Keratinocyte (primary cell): ENCODE measurements around the gene XRCC3. TPM values are rescaled to one million over a fixed set of nuclear protein-coding genes. Genes with fewer than 3 reads are reported as not detected.
A peak's percentile ranks its signal among the peaks of the same experiment; 100 is the strongest.

Experiments
- DNase-seq: peaks from one replicate; pipeline ENCODE4 v3.0.0-alpha.2; 2011; ENCODE audit warnings: low read depth, missing footprints, low spot score
- FAIRE-seq: peaks from 2 replicates; lab custom pipeline; 2011; peaks lifted over from hg19 to GRCh38; lab: Jason Lieb, UNC
- H2AFZ ChIP-seq: 2 replicates; pipeline ENCODE4 v1.6.0; 2012; ENCODE audit warnings: low read length, control low read depth, inconsistent platforms; ENCODE audit not compliant: control insufficient read depth
- H3K27ac ChIP-seq: 2 replicates; pipeline ENCODE4 v1.5.1; 2011; ENCODE audit warnings: low read length; ENCODE audit not compliant: control insufficient read depth, insufficient read depth
- H3K27me3 ChIP-seq: 3 replicates; pipeline ENCODE4 v1.6.0; 2011; ENCODE audit warnings: low read length; ENCODE audit not compliant: control insufficient read depth, insufficient read depth; ENCODE audit errors: extremely low read depth
- H3K36me3 ChIP-seq, 2 experiments: 2 replicates in 1 of 2; 3 replicates in 1 of 2; pipeline ENCODE4 v1.5.1; 2011; ENCODE audit warnings: low read length in 2 of 2, mild to moderate bottlenecking in 1 of 2; ENCODE audit not compliant: control insufficient read depth in 2 of 2, insufficient read depth in 2 of 2; ENCODE audit errors: extremely low read depth in 1 of 2
- H3K4me1 ChIP-seq: 3 replicates; pipeline ENCODE4 v1.5.1; 2011; ENCODE audit warnings: low read length; ENCODE audit not compliant: control insufficient read depth, insufficient read depth; ENCODE audit errors: extremely low read depth
- H3K4me2 ChIP-seq: 3 replicates; pipeline ENCODE4 v1.6.0; 2011; ENCODE audit warnings: low read depth, low read length; ENCODE audit not compliant: control insufficient read depth, insufficient read depth; ENCODE audit errors: extremely low read depth
- H3K4me3 ChIP-seq, 3 experiments: fragments of 200-600 bp in 1 of 3; sonication (generic) in 1 of 3; 2 replicates in 2 of 3; 3 replicates in 1 of 3; pipeline ENCODE4 v1.5.1; 2011 to 2016; ENCODE audit warnings: low read length in 3 of 3, mild to moderate bottlenecking in 3 of 3, control low read depth in 2 of 3, inconsistent platforms in 1 of 3, low read depth in 1 of 3, mixed read lengths in 1 of 3, mixed run types in 1 of 3, moderate library complexity in 1 of 3; ENCODE audit not compliant: control insufficient read depth in 2 of 3, insufficient read depth in 2 of 3; ENCODE audit errors: extremely low read depth in 1 of 3
- H3K79me2 ChIP-seq: 2 replicates; pipeline ENCODE4 v1.6.0; 2012; ENCODE audit warnings: low read length; ENCODE audit not compliant: control insufficient read depth, insufficient read depth
- H3K9ac ChIP-seq: 3 replicates; pipeline ENCODE4 v1.6.0; 2011; ENCODE audit warnings: low read length; ENCODE audit not compliant: control insufficient read depth, insufficient read depth; ENCODE audit errors: extremely low read depth
- H3K9me1 ChIP-seq: 3 replicates; pipeline ENCODE4 v1.6.0; 2011; ENCODE audit warnings: low read length; ENCODE audit not compliant: control insufficient read depth, insufficient read depth; ENCODE audit errors: extremely low read depth
- H3K9me3 ChIP-seq: 2 replicates; pipeline ENCODE4 v1.5.1; 2012; ENCODE audit warnings: low read depth, low read length; ENCODE audit not compliant: control insufficient read depth
- H4K20me1 ChIP-seq: 3 replicates; pipeline ENCODE4 v1.6.0; 2011; ENCODE audit warnings: low read length; ENCODE audit not compliant: control insufficient read depth, insufficient read depth; ENCODE audit errors: extremely low read depth
- EZH2 ChIP-seq: IDR thresholded peaks from one replicate; pipeline ENCODE4 v1.6.1; 2012; ENCODE audit warnings: inconsistent platforms, mild to moderate bottlenecking, low read length, moderate library complexity
- dilution Hi-C: fragments of 300-500 bp; cut with MboI; formaldehyde crosslinking; loops from one replicate; pipeline ENCODE4 v1.7.0; 2020; ENCODE audit warnings: low sequenced_read_pairs; ENCODE audit not compliant: extremely low pct_ligation_motif_present
- polyA plus RNA-seq, 5 experiments: library from polyadenylated mRNA; depleted of rRNA in 3 of 5; stranded (reverse) in 3 of 5; stranded (forward) in 1 of 5; unstranded in 1 of 5; fragments of >200 nt; gene quantifications; 1 replicate in 1 of 5; 2 replicates in 3 of 5; 3 replicates in 1 of 5; pipeline versions ENCODE4 v1.2.1 to v1.2.3, GENCODE V29; 2011 to 2012; ENCODE audit warnings: missing spikeins in 2 of 5, low read depth in 1 of 5, low replicate concordance in 1 of 5
- TF ChIP-seq, protein P1 (sequence below), 3 experiments: IDR thresholded peaks in 1 of 3; conservative IDR thresholded peaks in 1 of 3; optimal IDR thresholded peaks in 1 of 3; 2 replicates in 2 of 3; 3 replicates in 1 of 3; pipeline versions ENCODE3 to v1.5.1; 2011; ENCODE audit warnings: low read length in 3 of 3, mild to moderate bottlenecking in 3 of 3, moderate library complexity in 2 of 3, control low read depth in 1 of 3, inconsistent platforms in 1 of 3; ENCODE audit not compliant: insufficient read depth in 2 of 3; ENCODE audit errors: extremely low read depth in 1 of 3

The XRCC3 gene
- polyA plus RNA-seq, 1 donor (not counting 4 experiments of a cell fraction or from before 2014, with no cell fraction given): 21.0 TPM

DNA sequence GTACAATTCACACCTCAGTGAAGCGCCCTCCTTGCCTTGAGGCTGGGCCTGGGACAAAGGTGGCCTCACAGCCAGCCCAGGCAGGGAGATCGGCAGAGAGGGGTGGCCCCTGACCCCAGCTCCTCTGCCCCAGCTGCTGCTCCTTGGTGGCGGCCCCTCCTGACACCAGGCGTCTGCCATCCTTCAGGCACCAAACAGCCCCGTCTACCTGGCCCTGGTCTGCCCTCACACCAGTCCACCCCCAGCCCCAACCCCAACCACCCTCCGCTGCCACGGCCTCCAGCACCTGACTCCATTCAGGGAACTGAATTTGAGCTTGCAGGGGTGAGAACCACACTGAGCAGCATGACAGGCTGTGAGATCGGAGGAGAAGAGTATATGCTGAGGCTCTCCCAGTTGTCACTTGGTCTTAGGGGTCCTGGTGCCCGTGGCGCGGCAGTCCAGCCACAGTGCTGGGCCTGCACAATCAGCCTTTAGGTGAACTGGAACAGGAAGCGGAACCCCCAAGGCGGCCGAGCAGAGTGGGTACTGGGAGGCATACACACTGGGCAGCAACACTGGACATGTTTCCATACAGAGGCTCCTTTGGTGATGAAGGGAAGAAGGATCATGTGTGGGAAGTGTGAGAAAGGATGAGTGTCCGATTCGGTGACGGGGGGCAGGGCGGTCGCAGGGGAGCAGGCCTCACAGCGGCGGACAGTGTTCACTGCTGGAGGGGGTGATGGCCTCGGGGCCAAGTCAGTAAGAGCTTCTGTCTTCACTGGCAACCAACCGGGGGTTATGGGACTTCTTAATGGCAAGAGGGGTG lies 19.0 kb upstream of the XRCC3 start:
- Histone ChIP-seq H3K9me1 (no peaks in the 10 kb centered on the region), H3K27ac (no peak overlapping the region), H3K36me3 (peaks cover 44 to 50% of the 10 kb centered on the region in 2 experiments), H2AFZ (no peak overlapping the region), H3K9me3 (no peaks in the 10 kb centered on the region), H3K27me3 (no peaks in the 10 kb centered on the region), H3K4me3 (no peak overlapping the region), H3K9ac (peak overlapping the region; percentile 18), H3K4me2 (no peak overlapping the region), H3K79me2 (no peaks in the 10 kb centered on the region), H3K4me1 (peaks cover 11% of the 10 kb centered on the region), H4K20me1 (no peaks in the 10 kb centered on the region)
- TF ChIP-seq, protein P1, sequence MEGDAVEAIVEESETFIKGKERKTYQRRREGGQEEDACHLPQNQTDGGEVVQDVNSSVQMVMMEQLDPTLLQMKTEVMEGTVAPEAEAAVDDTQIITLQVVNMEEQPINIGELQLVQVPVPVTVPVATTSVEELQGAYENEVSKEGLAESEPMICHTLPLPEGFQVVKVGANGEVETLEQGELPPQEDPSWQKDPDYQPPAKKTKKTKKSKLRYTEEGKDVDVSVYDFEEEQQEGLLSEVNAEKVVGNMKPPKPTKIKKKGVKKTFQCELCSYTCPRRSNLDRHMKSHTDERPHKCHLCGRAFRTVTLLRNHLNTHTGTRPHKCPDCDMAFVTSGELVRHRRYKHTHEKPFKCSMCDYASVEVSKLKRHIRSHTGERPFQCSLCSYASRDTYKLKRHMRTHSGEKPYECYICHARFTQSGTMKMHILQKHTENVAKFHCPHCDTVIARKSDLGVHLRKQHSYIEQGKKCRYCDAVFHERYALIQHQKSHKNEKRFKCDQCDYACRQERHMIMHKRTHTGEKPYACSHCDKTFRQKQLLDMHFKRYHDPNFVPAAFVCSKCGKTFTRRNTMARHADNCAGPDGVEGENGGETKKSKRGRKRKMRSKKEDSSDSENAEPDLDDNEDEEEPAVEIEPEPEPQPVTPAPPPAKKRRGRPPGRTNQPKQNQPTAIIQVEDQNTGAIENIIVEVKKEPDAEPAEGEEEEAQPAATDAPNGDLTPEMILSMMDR (optimal IDR thresholded peaks at IDR 0.05 in 1 of 3, IDR thresholded peaks at IDR 0.05 in 1 of 3, conservative IDR thresholded peaks at IDR 0.05 in 1 of 3; ENCODE audit: extremely low read depth in 1 of 3, insufficient read depth in 2 of 3, low read length in 3 of 3): no peak
- no peak for TF ChIP-seq EZH2
- DNase-seq: no peak
- dilution Hi-C loops: no loop called here
- no peak for FAIRE-seq

GRCh38 chr14:103733651-103734050 lies 18.4 kb upstream of the XRCC3 start:
- Histone ChIP-seq H3K36me3 (peaks cover 47 to 54% of the 10 kb centered on the region in 2 experiments), H2AFZ (no peak overlapping the region), H3K4me1 (peaks cover 11% of the 10 kb centered on the region), H3K9me1 (no peaks in the 10 kb centered on the region), H3K79me2 (no peaks in the 10 kb centered on the region), H3K4me2 (peak overlapping the region; percentile 7), H3K9me3 (no peaks in the 10 kb centered on the region), H3K4me3 (no peak overlapping the region), H3K9ac (peak overlapping the region; percentile 22), H3K27ac (peak overlapping the region; percentile 55), H3K27me3 (no peaks in the 10 kb centered on the region), H4K20me1 (no peaks in the 10 kb centered on the region)
- no peak for TF ChIP-seq EZH2
- TF ChIP-seq, protein P1 (optimal IDR thresholded peaks at IDR 0.05 in 1 of 3, IDR thresholded peaks at IDR 0.05 in 1 of 3, conservative IDR thresholded peaks at IDR 0.05 in 1 of 3; ENCODE audit: extremely low read depth in 1 of 3, insufficient read depth in 2 of 3, low read length in 3 of 3): no peak
- dilution Hi-C loops: no loop called here
- DNase-seq (no peak), FAIRE-seq (no peak)
